T1000 (cell line): ENCODE results near the gene ZNF8.
A peak's percentile ranks its signal among the peaks of the same experiment; 100 is the strongest.
"Not testable (repeated sequence)": the region's sequence is repeated elsewhere in the genome, so short reads cannot be mapped to it uniquely, and the experiment has no call there.

Source experiments
- DNase-seq: peaks from one replicate; lab custom pipeline; 2025; ENCODE audit warnings: mixed read lengths; lab: John Stamatoyannopoulos, UW

ZNF8 gene

GRCh38 chr19:58278541-58279041, at the start of gene ZNF8:
Gene ZNF8 (plus strand): TSS chr19:58278955. CDS start chr19:58279082, 127 bp downstream.
- peak; percentile 94 for DNase-seq

- no peak for DNase-seq
These were observed 49.5 kb upstream of the ZNF8 start for GRCh38 chr19:58229255-58229639.

GRCh38 chr19:58237324-58237723, 41.4 kb upstream of the ZNF8 start:
- no peak for DNase-seq

- DNase-seq, result no peak
These were observed 35.4 kb upstream of the ZNF8 start for GRCh38 chr19:58243351-58243750.

GRCh38 chr19:58248886-58249285, 29.9 kb upstream of the ZNF8 start:
- DNase-seq, result no peak

GRCh38 chr19:58252102-58252685, 26.6 kb upstream of the ZNF8 start:
- DNase-seq, result no peak

GRCh38 chr19:58258259-58258658, 20.5 kb upstream of the ZNF8 start:
- not testable (repeated sequence) for DNase-seq

GRCh38 chr19:58261600-58261967, 17.2 kb upstream of the ZNF8 start:
- DNase-seq, result no peak

- no peak for DNase-seq
These were observed 16.5 kb upstream of the ZNF8 start for GRCh38 chr19:58261968-58262921.

GRCh38 chr19:58262922-58263296, 15.8 kb upstream of the ZNF8 start:
- no peak for DNase-seq

GRCh38 chr19:58265100-58265499, 13.7 kb upstream of the ZNF8 start:
- DNase-seq, result no peak

GRCh38 chr19:58268344-58268743, 10.4 kb upstream of the ZNF8 start:
- no peak for DNase-seq

GRCh38 chr19:58274771-58275201, 4.0 kb upstream of the ZNF8 start:
- peak; percentile 30 for DNase-seq

GRCh38 chr19:58275564-58275963, 3.2 kb upstream of the ZNF8 start:
- DNase-seq, result no peak

- no peak for DNase-seq
These were observed 1.6 kb upstream of the ZNF8 start for GRCh38 chr19:58277197-58277596.

GRCh38 chr19:58277748-58278540, 811 bp upstream of the ZNF8 start:
- DNase-seq, result no peak

- DNase-seq, result no peak
These were observed 528 bp downstream of the ZNF8 start for GRCh38 chr19:58279042-58279924.

GRCh38 chr19:58279925-58280316, 1.2 kb downstream of the ZNF8 start:
- DNase-seq, result no peak

- DNase-seq, result no peak
These were observed 5.4 kb downstream of the ZNF8 start for GRCh38 chr19:58284199-58284598.

GRCh38 chr19:58291943-58292342, 13.2 kb downstream of the ZNF8 start:
- DNase-seq, result no peak

GRCh38 chr19:58294743-58295374, 16.1 kb downstream of the ZNF8 start:
- DNase-seq, result no peak
